ES-I3 (cell line): ENCODE data around the gene ECM2.

Source experiments
- H3K36me3 ChIP-seq: 2 replicates; pipeline ENCODE4 v1.6.1; 2013; ENCODE audit warnings: mild to moderate bottlenecking, low read length, control low read depth, moderate library complexity; ENCODE audit not compliant: insufficient read depth
- H3K4me1 ChIP-seq: 2 replicates; pipeline ENCODE4 v1.6.1; 2013; ENCODE audit warnings: mild to moderate bottlenecking, control low read depth, low read length; ENCODE audit not compliant: insufficient read depth
- H3K9ac ChIP-seq: 2 replicates; pipeline ENCODE4 v1.6.1; 2013; ENCODE audit warnings: low read depth, mild to moderate bottlenecking, low read length, moderate library complexity
- H3K9me3 ChIP-seq: 2 replicates; pipeline ENCODE4 v1.6.1; 2013; ENCODE audit warnings: mild to moderate bottlenecking, low read length, moderate library complexity; ENCODE audit not compliant: control insufficient read depth, insufficient read depth

Gene ECM2

DNA sequence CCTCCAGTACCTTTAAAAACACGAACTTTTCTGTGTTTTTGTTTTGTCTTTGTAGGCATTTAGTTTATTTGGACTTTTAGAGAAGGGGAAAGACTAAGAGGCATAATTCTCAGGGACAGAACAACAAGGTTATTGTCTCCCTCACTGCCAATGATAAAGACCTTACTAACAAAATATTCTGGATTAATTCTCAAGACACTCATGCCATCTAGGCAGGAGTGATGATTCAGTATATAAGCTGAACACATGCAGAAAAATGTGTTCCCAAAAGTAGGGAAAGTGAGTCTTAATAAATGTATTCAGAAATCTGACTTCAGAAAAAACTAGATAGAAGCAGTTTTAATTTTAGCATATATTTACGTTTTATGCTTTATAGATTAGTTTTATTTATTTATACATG is 36.1 kb downstream of the ECM2 start:
- peaks cover 5% of the 10 kb centered on the region; the same call in 1 of the 2 replicates for H3K4me1 ChIP-seq
- no peak overlapping the region for H3K9ac ChIP-seq
- H3K36me3 ChIP-seq = no peaks in the 10 kb centered on the region
- H3K9me3 ChIP-seq = no peaks in the 10 kb centered on the region

DNA sequence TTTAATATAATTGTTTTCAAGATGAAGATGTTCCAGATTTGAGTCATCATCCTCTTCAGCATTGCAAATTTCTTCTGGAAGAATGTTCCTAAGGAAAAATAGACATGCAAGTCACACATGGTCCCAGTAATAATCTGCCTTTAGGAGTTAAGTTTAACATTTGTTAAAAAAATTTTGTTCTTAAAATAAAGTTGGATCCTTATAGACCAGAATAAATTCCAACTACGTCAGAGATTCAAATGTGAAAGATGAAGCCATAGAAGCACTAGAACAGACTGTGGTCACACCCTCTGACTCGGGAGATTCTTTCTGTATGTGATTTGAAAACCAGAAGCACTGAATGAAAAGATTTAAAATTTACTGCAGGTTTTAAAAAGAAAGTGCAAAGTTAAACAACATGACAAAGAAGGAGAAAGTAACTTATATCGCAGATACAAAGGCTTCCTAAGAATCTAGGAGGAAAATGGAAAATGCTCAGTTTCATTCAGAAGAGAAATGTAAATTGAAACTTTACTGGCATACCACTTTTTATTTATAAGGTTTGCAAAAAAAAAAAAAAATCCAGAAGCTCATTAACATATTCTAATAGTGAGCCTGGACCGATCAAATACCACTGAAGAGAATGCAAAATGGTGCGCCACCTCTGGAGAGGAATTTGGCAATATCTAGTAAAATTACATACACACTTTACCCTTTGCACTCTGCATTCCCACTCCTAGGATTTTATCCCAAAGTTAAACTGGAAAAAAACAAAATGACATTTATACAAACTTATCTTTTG is 39.2 kb downstream of the ECM2 start:
- H3K9me3 ChIP-seq = no peaks in the 10 kb centered on the region
- no peaks in the 10 kb centered on the region for H3K36me3 ChIP-seq

DNA sequence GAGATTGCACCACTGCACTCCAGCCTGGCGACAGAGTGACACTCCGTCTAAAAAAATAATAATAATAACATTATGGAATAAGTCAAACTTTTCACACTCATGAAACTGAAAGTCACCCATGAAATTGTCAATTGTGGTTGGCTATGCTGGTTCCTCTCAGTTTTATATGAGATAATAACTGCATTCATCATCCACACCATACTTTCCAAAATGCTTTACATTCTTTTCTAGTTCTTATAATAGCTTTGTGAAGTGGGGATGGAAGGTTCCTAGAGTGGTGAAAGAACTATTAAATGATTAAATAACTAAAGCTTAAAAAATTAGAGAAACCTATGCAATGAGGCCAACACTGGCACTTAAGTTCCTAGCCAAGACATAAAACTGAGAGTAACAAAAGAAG is 40.9 kb downstream of the ECM2 start:
- Histone ChIP-seq H3K9ac (no peak overlapping the region), H3K4me1 (no peaks in the 10 kb centered on the region), H3K36me3 (no peaks in the 10 kb centered on the region), H3K9me3 (no peaks in the 10 kb centered on the region)

More for the DNA sequence above, 39.2 kb downstream of the ECM2 start:
- Histone ChIP-seq H3K4me1 (no peaks in the 10 kb centered on the region), H3K9ac (no peak overlapping the region)

DNA sequence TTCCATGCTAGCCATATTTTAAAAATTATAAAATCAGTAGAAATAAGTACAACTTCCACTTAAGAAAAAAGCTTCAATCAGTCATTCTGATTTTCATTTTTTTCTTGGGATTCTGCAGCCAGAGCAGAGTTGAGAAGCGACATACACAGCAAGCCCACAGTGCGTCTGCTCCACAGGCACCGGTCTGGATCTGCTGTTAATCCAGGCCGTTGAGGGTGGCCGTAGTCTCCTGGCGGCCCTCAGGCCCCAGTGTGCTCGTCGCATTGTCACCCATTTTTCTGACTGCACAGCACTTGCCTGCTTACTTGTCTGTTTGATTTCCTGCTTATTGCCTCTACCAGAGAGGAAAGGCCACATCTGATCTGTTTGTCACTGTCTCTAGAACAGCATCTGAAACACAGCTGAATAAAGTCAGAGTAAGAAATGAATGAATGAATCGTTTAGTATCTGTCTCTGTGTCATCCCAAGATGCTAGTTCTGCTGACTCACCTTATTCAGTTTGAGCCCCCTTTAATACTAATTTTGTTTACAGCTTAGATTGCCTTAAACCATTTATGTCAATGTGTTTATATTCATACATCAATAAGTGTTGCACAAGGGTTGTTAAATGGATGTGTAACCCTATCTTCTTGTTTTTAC is 41.9 kb downstream of the ECM2 start:
- Histone ChIP-seq H3K9me3 (no peaks in the 10 kb centered on the region), H3K4me1 (no peaks in the 10 kb centered on the region), H3K9ac (no peak overlapping the region), H3K36me3 (no peaks in the 10 kb centered on the region)

DNA sequence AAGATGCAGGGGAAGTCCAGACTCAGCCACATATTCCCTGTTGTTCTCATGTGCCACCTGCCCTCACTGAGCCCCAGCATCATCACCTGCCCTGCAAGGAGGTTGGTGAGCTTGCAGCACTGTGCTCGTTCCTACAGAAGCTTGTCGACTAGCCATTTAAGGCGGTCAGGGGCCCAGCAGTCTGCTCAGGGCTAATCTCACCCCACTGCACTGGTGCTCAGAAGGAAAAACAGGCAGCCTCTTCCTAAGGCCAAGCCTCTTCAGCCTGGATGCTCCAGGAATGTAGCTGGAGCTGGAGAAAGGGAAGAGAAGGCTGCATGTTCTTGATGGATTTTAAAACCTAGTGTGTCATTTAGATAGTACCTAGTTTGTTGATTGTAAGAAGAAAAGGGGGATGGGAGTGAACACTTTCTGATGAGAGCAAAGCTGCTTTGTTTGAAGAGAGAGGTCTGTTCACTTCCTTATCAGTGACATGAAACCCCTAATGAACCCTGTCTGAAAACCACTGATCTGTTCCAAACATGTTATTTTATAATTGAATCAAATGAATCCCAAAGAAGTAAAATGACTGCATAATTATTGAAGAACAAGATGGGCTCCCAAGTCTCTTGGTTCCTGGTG is 42.9 kb downstream of the ECM2 start:
- H3K4me1 ChIP-seq = no peaks in the 10 kb centered on the region
- H3K9ac ChIP-seq = no peak overlapping the region
- no peaks in the 10 kb centered on the region for H3K36me3 ChIP-seq
- no peaks in the 10 kb centered on the region for H3K9me3 ChIP-seq

DNA sequence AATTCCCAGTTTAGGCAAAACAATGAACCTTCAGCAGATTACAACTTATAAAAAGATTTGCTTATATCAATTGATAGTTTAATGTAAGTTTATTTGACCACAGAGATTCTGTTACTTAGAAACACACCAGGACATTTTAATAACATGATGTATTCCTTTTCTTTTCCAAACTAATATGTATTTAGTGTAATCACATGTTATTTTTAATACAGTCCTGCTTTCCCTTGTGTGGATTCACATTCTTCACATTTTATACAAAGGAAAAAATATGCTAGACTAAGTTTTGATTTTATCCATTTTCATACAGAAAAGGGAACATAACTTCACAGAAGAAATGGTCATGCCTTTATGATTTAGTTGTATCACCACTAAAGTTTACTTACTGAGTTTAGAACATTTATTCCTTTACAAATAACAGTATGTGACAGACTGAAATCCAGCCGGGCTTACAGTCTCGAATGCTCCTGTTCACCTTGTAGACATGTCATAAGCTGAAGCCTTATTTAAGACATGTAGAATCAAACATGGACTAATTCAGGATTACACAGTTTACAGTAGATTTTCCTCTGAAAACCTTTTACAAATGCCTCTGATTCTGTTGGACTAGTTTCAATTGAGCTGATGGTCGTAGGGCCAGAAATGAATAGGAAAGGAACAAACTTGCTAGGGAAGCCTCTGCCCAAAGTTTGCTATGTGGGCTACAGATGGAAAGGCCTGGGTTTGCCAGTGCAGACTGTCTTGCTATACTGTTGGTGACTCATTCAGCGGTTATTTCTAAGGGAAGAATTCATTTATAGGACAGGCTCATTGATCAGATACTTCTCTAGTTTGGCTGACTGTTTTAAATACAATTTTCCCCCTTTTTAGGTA is 46.9 kb downstream of the ECM2 start:
- Histone ChIP-seq H3K4me1 (no peaks in the 10 kb centered on the region), H3K9me3 (no peaks in the 10 kb centered on the region), H3K36me3 (no peaks in the 10 kb centered on the region), H3K9ac (no peak overlapping the region)

DNA sequence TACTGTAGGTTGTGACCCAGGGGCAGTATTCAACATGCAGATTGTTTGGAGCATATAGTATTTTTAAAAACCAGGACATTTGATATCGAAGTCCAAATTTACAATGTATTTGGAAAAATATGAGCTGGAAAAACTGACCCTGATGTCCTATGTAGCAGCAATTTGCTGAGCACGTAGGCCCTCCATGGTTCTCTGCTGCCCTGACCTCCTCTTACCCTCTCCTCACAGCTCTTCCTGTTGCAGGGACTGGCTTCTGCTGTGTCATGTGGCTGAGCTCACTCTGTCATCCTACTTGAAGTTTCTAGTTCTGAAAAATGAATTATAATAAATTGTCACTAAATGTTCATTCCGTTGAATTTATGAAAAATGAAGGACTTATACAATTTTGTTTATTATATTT is 49.4 kb downstream of the ECM2 start:
- no peaks in the 10 kb centered on the region for H3K9me3 ChIP-seq
- peaks cover 2% of the 10 kb centered on the region; the same call in 1 of the 2 replicates for H3K4me1 ChIP-seq
- H3K9ac ChIP-seq = no peak overlapping the region
- H3K36me3 ChIP-seq = no peaks in the 10 kb centered on the region

DNA sequence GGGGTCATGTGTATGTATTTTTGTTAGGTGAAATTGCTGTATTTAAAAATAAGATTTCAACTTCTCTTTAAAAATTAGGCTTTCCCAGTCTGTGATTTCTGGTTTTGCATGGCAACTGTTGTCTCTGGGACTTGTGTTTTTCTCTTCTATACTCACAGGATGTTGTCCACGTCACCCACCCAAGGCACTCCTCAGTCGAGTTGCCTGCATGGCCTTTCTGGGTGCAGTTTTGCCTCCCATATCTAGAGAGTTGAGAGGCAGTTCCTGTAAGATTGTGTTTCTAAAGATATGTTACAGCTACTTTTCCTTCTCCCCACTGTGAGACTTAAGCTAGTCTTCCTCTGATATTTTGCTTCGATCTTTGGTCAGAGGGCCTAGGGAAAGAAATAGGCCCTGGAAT is 51.2 kb downstream of the ECM2 start:
- no peaks in the 10 kb centered on the region for H3K36me3 ChIP-seq
- peaks cover 20% of the 10 kb centered on the region for H3K4me1 ChIP-seq
- no peak overlapping the region for H3K9ac ChIP-seq
- no peaks in the 10 kb centered on the region for H3K9me3 ChIP-seq

DNA sequence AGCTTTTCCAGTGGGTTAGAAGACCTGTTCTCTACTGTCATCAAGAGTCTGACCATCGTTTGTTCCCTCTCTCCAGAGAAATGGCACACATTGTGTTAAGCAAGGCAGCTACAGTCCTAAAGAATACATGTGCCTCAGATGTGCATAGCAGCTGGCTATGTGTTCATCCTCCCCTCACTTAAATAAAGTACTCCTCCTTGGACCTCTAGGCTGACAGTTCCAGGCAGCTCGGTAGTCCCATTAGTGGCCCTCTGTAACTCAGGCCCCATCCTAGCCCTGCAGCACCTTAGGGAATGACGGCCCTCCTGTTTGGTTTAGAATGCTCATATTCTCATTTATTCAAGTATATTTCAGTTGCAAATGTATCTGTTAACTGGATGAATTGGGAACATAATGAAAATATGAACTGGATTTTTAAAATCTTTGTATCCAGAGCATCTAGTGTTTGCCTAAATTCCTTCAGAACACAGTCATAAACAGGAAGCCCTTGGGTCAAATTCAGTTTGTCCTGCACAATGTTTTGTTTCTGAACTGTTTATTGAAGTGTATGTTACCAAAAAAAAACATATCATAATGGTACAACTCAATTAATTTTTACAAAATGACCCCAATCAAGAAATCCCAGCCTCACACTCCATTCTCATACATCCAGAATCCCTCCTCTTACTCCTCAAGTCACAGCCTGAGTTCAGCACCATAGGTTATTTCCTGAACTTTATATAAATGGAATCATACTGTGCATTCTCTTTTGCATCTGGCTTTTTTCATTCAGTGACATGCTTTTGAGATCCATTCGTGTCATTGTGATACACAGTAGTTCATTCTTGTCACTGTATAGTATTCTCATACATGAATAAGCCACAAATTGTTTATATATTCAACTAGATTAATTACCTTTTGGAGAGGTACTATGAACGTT is 51.9 kb downstream of the ECM2 start:
- Histone ChIP-seq H3K4me1 (peaks cover 21% of the 10 kb centered on the region), H3K9ac (no peak overlapping the region), H3K9me3 (no peaks in the 10 kb centered on the region), H3K36me3 (no peaks in the 10 kb centered on the region)

DNA sequence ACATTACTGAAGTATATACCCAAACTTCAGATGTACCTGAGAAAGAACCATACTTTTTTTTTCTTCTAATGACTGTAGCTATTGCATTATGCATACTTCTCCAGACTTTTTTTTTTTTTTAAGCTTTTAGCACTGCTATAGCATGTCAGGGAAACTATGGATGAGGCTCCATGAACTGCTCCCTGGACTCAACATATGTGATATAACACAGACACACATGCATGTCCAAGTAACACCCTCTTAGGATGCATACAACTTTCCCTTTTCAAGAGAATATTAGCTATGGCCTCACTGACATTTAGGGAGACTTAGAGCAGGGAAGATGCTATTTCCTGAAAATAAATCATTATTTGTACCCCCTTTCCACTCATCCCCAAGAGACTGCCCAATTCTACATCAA is 53.0 kb downstream of the ECM2 start:
- Histone ChIP-seq H3K9ac (no peak overlapping the region), H3K36me3 (no peaks in the 10 kb centered on the region), H3K4me1 (peaks cover 21% of the 10 kb centered on the region), H3K9me3 (no peaks in the 10 kb centered on the region)

DNA sequence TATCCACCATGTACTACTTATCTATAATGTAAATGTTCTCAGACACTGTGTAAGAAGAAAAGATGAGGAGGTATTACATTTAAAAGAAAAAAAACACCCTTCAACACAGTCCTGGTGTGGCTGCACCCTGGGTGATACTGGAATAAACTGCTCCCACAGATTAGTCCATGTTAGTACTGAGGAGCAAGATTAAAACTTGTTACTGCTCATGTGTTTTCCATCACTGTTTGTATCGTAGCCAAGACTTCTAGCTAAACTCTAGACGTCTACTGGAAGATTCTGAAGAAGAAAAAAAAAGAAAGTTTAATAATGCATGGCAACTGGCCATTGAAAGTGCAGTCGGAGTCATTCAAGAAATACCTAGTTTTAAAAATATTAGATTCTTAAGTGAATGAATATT is 53.5 kb downstream of the ECM2 start, which contains the start of gene ASPN:
TSS of gene ASPN (minus strand) at position 178 of the 400 bp plus-strand sequence.
- Histone ChIP-seq H3K4me1 (peaks cover 21% of the 10 kb centered on the region), H3K9ac (no peak within 1 kb of the TSS), H3K36me3 (no peaks in the 10 kb centered on the region), H3K9me3 (no peaks in the 10 kb centered on the region)

DNA sequence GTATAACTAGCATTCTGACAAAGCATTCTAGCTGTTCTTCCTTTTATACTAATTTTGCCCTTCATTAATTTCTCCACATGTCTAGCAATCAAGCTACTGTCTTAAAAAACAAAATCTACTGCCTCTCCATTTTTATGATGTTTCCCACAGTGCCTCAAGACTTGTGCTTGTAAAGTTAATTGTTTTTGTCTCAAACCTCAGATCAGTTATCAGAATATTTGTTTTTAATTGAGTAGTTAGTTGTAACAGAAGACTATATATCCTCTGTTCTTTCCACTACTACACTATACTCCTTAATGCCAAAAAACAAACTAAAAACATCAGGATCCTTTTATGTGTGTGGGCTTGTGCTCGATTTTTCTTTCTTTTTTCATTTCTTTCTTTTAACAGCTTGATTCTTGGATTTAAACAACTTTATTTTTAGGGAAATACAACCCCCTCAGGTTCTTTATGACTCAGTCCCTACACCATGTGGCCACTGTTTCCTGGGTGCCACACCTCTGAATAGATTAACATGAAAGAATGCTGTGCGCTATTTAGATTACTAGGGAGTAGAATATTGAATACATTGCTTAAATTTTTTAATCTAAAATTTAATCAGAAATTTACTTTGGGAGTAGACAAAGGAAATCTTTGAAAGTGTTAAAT is 54.7 kb downstream of the ECM2 start:
- H3K9ac ChIP-seq = no peak overlapping the region
- H3K36me3 ChIP-seq = no peaks in the 10 kb centered on the region
- H3K9me3 ChIP-seq = no peaks in the 10 kb centered on the region
- H3K4me1 ChIP-seq = peaks cover 21% of the 10 kb centered on the region

DNA sequence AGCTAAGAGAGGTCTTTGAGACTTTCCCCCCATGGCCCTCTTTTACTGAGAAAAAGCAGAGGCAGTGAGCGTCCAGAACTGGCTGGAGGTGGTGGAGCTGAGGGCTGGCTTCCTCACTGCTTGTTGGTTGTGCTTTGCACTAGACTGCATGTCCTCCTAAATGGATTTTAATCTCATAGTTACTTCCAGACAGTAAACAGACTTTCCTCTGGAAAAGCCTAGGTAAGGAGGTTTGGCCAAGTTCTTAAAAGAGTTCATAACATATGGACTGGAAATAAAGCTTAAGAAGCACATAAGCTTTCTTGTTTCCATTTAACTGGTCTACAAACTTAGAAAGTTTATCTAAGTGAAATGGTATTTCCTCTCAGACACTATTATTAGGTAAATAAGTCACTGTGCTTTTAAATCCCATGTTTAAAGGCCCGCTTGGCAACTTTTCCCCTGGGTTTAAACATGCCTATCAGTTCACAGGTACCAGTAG is 55.5 kb downstream of the ECM2 start:
- Histone ChIP-seq H3K4me1 (peaks cover 21% of the 10 kb centered on the region), H3K9me3 (no peaks in the 10 kb centered on the region), H3K9ac (peak overlapping the region; percentile 7; the same call in 1 of the 2 replicates), H3K36me3 (no peaks in the 10 kb centered on the region)
